ENCODE data around the gene CD6. TPM values are rescaled to one million over a fixed set of nuclear protein-coding genes. Genes with fewer than 3 reads are reported as not detected.

CD6 gene
- total and polyA plus RNA-seq, 2 donors (not counting 3 experiments of a cell fraction or from before 2014, with no cell fraction given), result not detected

DNA sequence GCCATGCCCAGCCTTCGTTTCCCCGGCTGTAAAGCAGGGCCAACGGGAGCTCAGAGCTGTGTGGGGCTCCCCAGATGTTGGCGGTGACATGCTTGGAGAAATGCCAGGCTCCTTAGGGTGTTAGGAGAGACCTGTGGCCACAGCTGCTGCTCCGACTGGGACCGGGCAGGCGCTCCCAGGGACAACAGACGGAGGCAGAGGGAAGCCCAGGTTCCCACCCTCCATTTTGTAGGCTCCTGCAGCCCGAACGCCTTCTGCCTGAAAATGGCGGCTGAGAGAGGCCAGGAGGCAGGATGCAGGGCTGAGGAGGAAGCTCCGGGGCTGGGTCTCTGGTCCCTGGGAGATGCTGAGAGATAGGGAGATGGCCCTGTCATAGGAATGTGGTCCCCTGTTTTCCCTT, 10.0 kb downstream of the CD6 start:
- ChIA-PET POLR2A (no interaction called here), CTCF (no interaction called here)
- no peaks in the 10 kb centered on the region for H3K9me3 ChIP-seq (replicated peaks; ENCODE audit: control insufficient read depth, insufficient read depth, low read length)
- no peak overlapping the region for H3K4me3 ChIP-seq (replicated peaks in 1 of 3; ENCODE audit: insufficient read depth in 1 of 3, low read depth in 1 of 3, low read length in 3 of 3)
- no peak for TF ChIP-seq JUN (IDR thresholded peaks at IDR 0.05; ENCODE audit: borderline replicate concordance, insufficient read depth, insufficient read length, low read depth)
- no peak for TF ChIP-seq GATA2 (IDR thresholded peaks at IDR 0.05; ENCODE audit: insufficient read depth, insufficient read length, low read depth, low read length)
- no peak for TF ChIP-seq FOS (IDR thresholded peaks at IDR 0.05; ENCODE audit: borderline replicate concordance, insufficient read depth, low read length)
- no peak for TF ChIP-seq POLR2A (IDR thresholded peaks at IDR 0.05; ENCODE audit: low read depth, low read length)
- TF ChIP-seq, protein P1, sequence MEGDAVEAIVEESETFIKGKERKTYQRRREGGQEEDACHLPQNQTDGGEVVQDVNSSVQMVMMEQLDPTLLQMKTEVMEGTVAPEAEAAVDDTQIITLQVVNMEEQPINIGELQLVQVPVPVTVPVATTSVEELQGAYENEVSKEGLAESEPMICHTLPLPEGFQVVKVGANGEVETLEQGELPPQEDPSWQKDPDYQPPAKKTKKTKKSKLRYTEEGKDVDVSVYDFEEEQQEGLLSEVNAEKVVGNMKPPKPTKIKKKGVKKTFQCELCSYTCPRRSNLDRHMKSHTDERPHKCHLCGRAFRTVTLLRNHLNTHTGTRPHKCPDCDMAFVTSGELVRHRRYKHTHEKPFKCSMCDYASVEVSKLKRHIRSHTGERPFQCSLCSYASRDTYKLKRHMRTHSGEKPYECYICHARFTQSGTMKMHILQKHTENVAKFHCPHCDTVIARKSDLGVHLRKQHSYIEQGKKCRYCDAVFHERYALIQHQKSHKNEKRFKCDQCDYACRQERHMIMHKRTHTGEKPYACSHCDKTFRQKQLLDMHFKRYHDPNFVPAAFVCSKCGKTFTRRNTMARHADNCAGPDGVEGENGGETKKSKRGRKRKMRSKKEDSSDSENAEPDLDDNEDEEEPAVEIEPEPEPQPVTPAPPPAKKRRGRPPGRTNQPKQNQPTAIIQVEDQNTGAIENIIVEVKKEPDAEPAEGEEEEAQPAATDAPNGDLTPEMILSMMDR (IDR thresholded peaks at IDR 0.05; ENCODE audit: extremely low read depth in 1 of 2, insufficient read depth in 1 of 2, low read depth in 1 of 2, low read length in 2 of 2), result no peak
- TF ChIP-seq EZH2 (IDR thresholded peaks at IDR 0.05; ENCODE audit: borderline replicate concordance, low read depth, low read length, severe bottlenecking), result no peak
- no peak for TF ChIP-seq MYC (IDR thresholded peaks at IDR 0.05; ENCODE audit: low read depth, low read length)
- no peak for TF ChIP-seq POLR2AphosphoS5 (IDR thresholded peaks at IDR 0.05; ENCODE audit: insufficient read depth, low read depth, low read length)
- TF ChIP-seq, protein P2, sequence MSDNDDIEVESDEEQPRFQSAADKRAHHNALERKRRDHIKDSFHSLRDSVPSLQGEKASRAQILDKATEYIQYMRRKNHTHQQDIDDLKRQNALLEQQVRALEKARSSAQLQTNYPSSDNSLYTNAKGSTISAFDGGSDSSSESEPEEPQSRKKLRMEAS (IDR thresholded peaks at IDR 0.05; ENCODE audit: insufficient read depth, insufficient read length), result no peak
- DNase-seq (ENCODE audit: low read depth, low spot score) (no peak), FAIRE-seq (no peak)
- H3K4me1 ChIP-seq (ENCODE audit: control insufficient read depth, extremely low read depth, insufficient read depth, low read length), result no peaks in the 10 kb centered on the region
- H3K79me2 ChIP-seq (ENCODE audit: control insufficient read depth, insufficient read depth, low read length), result no peaks in the 10 kb centered on the region
- intact Hi-C loops (cut with micrococcal nuclease), result no loop called here
- H3K4me2 ChIP-seq (ENCODE audit: insufficient read depth, low read length), result no peak overlapping the region
- no peak overlapping the region for H3K9ac ChIP-seq (replicated peaks; ENCODE audit: extremely low read depth, insufficient read depth, low read length)
- dilution Hi-C loops (cut with MboI; ENCODE audit: extremely low pct_ligation_motif_present, low sequenced_read_pairs), result no loop called here
- H2AFZ ChIP-seq (ENCODE audit: low read depth, low read length), result no peak overlapping the region
- BruUV-seq (replicated peaks), result no TSS peak
- H3K27ac ChIP-seq (ENCODE audit: insufficient read depth, low read depth, low read length), result no peak overlapping the region
- H3K36me3 ChIP-seq (ENCODE audit: control insufficient read depth in 2 of 2, extremely low read depth in 1 of 2, insufficient read depth in 2 of 2, low read length in 2 of 2), result no peaks in the 10 kb centered on the region
- no peaks in the 10 kb centered on the region for H4K20me1 ChIP-seq (replicated peaks; ENCODE audit: control insufficient read depth, extremely low read depth, insufficient read depth, low read length)
- H3K9me1 ChIP-seq (replicated peaks; ENCODE audit: control insufficient read depth, extremely low read depth, insufficient read depth, low read length), result no peaks in the 10 kb centered on the region
- H3K27me3 ChIP-seq (ENCODE audit: control insufficient read depth in 2 of 2, insufficient read depth in 2 of 2, low read length in 2 of 2), result peaks cover 2 to 3% of the 10 kb centered on the region in 2 experiments
